PFSK-1 (cell line): ENCODE data around the gene NUP214.

ENCODE experiments used
- FOXP2 ChIP-seq: optimal IDR thresholded peaks from 2 replicates; pipeline ENCODE3; 2011; ENCODE audit warnings: borderline replicate concordance, control low read depth, inconsistent platforms; ENCODE audit not compliant: insufficient read depth; ENCODE audit errors: extremely low read length, extremely low read depth
- POLR2AphosphoS5 ChIP-seq: IDR thresholded peaks from 2 replicates; pipeline ENCODE4 v1.6.1; 2012; ENCODE audit warnings: low read depth, mild to moderate bottlenecking, control low read depth, low read length, moderate library complexity
- SIN3A ChIP-seq: IDR thresholded peaks from 2 replicates; pipeline ENCODE4 v1.6.1; 2012; ENCODE audit warnings: mild to moderate bottlenecking, low read length, moderate library complexity, borderline replicate concordance; ENCODE audit not compliant: insufficient read depth
- TAF1 ChIP-seq: IDR thresholded peaks from 2 replicates; pipeline ENCODE4 v1.6.1; 2012; ENCODE audit warnings: low read length, control low read depth, borderline replicate concordance; ENCODE audit not compliant: insufficient read depth
- TF ChIP-seq, protein P1 (sequence below), 2 experiments: IDR thresholded peaks; 2 replicates each; pipeline versions ENCODE4 v1.6.1 to v1.8.0; 2011 to 2012; ENCODE audit warnings: low read depth in 2 of 2, low read length in 2 of 2, control low read depth in 1 of 2, inconsistent platforms in 1 of 2, mild to moderate bottlenecking in 1 of 2, moderate library complexity in 1 of 2; ENCODE audit not compliant: insufficient read depth in 1 of 2

DNA sequence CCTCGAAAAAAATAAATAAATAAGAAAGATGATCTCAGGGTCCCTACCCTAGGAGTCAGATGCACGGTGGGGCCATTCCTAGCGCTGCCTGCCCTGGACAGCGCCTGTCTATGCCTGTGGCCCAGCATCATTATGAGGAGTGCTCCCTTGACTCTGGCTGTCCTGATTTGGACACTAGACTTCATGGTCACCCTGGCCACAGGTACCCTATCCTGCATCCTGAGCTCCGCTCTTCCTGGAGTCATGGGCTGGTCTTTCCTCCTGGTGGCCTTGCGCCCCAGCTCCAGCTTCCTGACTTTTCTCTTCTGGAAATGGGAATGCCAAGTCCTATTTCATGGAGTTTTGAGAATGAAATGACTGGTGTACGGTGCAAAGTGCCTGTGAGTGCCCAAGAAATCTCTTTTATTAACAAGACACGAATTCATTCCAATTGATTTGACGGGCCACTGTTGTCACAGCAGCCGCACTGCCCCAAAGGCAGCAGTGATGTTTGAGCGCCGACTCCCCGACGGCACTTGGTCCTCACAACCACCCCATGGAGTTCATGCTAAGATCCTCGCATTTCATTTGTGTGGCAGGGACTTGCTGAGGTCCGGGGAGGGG, 29.6 kb upstream of the NUP214 start:
- TF ChIP-seq FOXP2 (no peak), TAF1 (no peak), SIN3A (no peak), POLR2AphosphoS5 (no peak)
- TF ChIP-seq, protein P1, sequence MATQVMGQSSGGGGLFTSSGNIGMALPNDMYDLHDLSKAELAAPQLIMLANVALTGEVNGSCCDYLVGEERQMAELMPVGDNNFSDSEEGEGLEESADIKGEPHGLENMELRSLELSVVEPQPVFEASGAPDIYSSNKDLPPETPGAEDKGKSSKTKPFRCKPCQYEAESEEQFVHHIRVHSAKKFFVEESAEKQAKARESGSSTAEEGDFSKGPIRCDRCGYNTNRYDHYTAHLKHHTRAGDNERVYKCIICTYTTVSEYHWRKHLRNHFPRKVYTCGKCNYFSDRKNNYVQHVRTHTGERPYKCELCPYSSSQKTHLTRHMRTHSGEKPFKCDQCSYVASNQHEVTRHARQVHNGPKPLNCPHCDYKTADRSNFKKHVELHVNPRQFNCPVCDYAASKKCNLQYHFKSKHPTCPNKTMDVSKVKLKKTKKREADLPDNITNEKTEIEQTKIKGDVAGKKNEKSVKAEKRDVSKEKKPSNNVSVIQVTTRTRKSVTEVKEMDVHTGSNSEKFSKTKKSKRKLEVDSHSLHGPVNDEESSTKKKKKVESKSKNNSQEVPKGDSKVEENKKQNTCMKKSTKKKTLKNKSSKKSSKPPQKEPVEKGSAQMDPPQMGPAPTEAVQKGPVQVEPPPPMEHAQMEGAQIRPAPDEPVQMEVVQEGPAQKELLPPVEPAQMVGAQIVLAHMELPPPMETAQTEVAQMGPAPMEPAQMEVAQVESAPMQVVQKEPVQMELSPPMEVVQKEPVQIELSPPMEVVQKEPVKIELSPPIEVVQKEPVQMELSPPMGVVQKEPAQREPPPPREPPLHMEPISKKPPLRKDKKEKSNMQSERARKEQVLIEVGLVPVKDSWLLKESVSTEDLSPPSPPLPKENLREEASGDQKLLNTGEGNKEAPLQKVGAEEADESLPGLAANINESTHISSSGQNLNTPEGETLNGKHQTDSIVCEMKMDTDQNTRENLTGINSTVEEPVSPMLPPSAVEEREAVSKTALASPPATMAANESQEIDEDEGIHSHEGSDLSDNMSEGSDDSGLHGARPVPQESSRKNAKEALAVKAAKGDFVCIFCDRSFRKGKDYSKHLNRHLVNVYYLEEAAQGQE (IDR thresholded peaks at IDR 0.05; ENCODE audit: insufficient read depth in 1 of 2, low read depth in 2 of 2, low read length in 2 of 2): peak in 1 of 2 experiments; percentile 47; a peak in 1 of 4 replicates
